Epithelial cell of proximal tubule (primary cell): ENCODE data around the gene CCDC59. TPM values are rescaled to one million over a fixed set of nuclear protein-coding genes. Genes with fewer than 3 reads are reported as not detected.
"Not testable (repeated sequence)": the region's sequence is repeated elsewhere in the genome, so short reads cannot be mapped to it uniquely, and the experiment has no call there.

ENCODE experiments used
- DNase-seq: peaks from one replicate; pipeline ENCODE4 v3.0.0-alpha.2; 2011; ENCODE audit warnings: low read depth
- H3K4me3 ChIP-seq: 2 replicates; pipeline ENCODE4 v1.5.1; 2011; ENCODE audit warnings: low read depth, mild to moderate bottlenecking, low read length
- total RNA-seq: library from RNA; depleted of rRNA; stranded (reverse); fragments of >200 nt; gene quantifications from 2 replicates; pipeline ENCODE4 v1.2.3, GENCODE V29; 2015
- TF ChIP-seq, protein P1 (sequence below): conservative IDR thresholded peaks from 2 replicates; pipeline ENCODE4 v1.5.1; 2012; ENCODE audit warnings: low read depth, mild to moderate bottlenecking, low read length

Gene CCDC59
- total RNA-seq, 1 donor from 2014 or later = 109 TPM

DNA sequence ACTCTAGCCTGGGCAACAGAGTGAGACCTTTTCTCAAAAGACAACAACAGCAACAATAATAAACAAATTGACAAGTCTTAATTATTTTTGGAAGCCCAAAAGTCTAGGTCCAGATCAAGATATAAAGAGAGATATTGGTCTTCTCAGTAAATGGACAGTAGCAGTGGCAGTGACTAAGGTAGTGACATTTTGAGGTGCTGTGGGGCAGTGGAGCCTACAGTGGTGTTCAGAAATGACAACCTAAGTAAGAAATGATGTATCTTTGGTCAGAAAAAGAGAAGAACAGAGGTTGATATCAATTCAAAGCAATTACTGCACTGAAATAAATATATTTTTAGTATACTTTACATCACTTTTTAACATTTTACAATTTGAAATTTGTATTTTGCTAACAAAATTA lies 20.8 kb upstream of the CCDC59 start:
- DNase-seq = no peak
- no peak overlapping the region for H3K4me3 ChIP-seq
- TF ChIP-seq, protein P1, sequence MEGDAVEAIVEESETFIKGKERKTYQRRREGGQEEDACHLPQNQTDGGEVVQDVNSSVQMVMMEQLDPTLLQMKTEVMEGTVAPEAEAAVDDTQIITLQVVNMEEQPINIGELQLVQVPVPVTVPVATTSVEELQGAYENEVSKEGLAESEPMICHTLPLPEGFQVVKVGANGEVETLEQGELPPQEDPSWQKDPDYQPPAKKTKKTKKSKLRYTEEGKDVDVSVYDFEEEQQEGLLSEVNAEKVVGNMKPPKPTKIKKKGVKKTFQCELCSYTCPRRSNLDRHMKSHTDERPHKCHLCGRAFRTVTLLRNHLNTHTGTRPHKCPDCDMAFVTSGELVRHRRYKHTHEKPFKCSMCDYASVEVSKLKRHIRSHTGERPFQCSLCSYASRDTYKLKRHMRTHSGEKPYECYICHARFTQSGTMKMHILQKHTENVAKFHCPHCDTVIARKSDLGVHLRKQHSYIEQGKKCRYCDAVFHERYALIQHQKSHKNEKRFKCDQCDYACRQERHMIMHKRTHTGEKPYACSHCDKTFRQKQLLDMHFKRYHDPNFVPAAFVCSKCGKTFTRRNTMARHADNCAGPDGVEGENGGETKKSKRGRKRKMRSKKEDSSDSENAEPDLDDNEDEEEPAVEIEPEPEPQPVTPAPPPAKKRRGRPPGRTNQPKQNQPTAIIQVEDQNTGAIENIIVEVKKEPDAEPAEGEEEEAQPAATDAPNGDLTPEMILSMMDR = no peak

DNA sequence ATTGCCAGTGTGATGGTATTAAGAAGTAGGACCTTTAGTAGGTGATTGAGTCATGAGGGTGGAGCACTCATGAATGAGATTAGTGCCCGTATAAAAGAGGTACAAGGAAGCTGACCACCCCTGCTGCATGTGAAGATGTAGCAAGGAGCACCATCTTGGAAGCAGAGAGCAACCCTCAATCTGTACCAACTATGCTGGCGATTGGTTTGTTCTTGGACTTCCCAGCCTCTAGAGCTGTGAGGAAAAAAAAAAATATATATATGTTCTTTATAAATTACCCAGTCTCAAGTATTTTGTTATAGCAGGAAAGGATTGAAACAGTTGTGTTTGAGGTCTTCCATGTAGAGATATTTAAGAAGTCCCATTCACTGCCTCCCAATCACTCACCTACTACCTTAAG lies 17.0 kb upstream of the CCDC59 start:
- no peak for DNase-seq
- TF ChIP-seq, protein P1 = no peak

DNA sequence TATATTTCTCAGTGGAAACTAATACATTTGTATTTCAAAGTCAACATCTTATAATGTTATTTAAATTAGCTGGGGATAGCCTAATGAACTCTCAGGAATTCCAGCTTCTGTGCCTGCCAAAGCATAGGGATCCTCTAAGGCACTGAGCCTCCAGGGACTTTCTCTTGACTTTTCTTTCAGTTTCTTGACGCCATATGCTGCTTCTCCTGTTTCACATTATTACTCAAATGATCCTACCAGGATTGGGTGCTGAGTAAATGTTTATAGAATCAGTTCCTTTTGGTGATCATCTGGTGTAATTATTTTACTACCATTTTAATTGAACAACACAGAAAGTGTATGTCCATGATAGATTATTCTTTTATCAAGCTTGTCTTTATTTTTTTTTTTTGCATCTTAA lies 8.0 kb upstream of the CCDC59 start:
- no peak for DNase-seq
- TF ChIP-seq, protein P1 = no peak
- H3K4me3 ChIP-seq = no peak overlapping the region

More for the DNA sequence above, 17.0 kb upstream of the CCDC59 start:
- H3K4me3 ChIP-seq = no peak overlapping the region

DNA sequence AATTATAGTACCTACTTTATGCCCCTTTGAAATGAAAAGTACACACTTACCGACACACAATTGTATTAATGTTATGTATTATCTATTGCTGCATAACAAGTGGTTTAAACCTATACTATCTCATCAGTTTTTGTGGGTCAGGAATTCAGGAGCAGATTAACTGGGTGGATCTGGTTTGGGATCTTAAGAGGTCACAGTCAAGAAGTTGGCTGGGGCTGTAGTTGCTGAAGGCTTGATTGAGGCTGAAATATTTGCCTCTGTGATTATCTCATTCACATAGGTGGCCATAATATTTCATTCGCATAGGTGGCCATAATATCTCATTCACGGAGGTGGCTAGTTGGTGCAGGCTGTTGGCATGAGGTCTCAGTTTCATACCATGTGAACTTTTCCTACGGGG lies 5.8 kb upstream of the CCDC59 start:
- no peak overlapping the region for H3K4me3 ChIP-seq
- DNase-seq = no peak
- TF ChIP-seq, protein P1 = no peak

DNA sequence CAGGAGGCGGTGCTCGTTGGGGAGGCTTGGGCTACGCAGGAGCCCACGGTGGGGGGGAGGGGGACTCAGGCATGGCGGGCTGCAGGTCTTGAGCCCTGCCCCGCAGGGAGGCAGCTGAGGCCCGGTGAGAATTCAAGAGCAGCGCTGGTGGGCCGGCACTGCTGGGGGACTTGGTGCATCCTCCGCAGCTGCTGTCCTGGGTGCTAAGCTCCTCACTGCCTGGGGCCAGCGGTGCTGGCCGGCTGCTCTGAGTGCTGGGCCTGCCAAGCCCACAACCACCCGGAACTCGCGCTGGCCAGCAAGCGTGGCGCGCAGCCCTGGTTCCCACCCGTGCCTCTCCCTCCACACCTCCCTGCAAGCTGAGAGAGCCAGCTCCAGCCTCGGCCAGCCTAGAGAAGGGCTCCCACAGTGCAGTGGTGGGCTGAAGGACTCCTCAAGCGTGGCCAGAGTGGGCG lies 3.3 kb upstream of the CCDC59 start:
- no peak overlapping the region for H3K4me3 ChIP-seq
- TF ChIP-seq, protein P1 = no peak

DNA sequence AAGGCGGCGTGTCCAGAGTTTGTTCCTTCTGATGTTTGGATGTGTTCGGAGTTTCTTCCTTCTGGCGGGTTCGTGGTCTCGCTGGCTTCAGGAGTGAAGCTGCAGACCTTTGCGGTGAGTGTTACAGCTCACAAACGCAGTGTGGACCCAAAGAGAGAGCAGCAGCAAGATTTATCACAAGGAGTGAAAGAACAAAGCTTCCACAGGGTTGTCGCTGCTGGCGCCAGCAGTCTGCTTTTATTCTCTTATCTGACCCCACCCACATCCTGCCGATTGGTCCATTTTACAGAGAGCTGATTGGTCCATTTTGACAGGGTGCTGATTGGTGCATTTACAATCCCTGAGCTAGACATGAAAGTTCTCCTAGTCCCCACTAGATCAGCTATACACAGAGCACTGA lies 2.6 kb upstream of the CCDC59 start:
- not testable (repeated sequence) for H3K4me3 ChIP-seq, DNase-seq

More for the DNA sequence above, 3.3 kb upstream of the CCDC59 start:
- DNase-seq = no peak

DNA sequence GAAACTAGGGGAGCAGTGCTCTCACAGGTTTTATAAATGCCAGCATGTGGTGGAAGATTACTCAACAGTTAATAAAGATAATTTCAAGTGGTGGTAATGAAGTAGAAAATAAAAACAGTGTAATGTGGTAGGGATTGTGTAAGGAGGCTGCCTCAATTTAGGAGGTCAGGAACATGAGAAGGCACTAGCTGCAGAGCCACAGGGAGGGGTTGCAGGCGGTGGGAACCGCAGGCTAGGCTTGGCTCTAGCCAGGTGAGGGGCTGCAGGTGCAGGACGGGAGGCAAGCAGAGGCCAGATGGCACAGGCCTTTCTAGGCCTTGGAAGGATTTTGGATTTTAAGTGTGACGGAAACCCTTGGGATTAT lies 910 bp upstream of the CCDC59 start:
- DNase-seq = no peak

More for the DNA sequence above, 910 bp upstream of the CCDC59 start:
- TF ChIP-seq, protein P1 = no peak
- peak overlapping the region; percentile 96 for H3K4me3 ChIP-seq
